ENCODE data around the gene EPHA5. TPM values are rescaled to one million over a fixed set of nuclear protein-coding genes. Genes with fewer than 3 reads are reported as not detected.

Gene EPHA5
- polyA plus RNA-seq, 1 experiment, result 2.8 TPM

GRCh38 chr4:65521666-65522065, 148.6 kb downstream of the EPHA5 start:
- Histone ChIP-seq H3K36me3 (ENCODE audit: control insufficient read depth, insufficient read depth, low read length) (no peaks in the 10 kb centered on the region), H3K4me3 (ENCODE audit: low read depth, low read length) (no peak overlapping the region), H3K27me3 (ENCODE audit: control insufficient read depth, insufficient read depth, low read length) (no peaks in the 10 kb centered on the region)
- ChIA-PET POLR2A (no interaction called here), CTCF (no interaction called here)
- TF ChIP-seq CTCF (IDR thresholded peaks at IDR 0.05; ENCODE audit: insufficient read depth, low read depth, low read length), result no peak
- DNase-seq (ENCODE audit: low read depth), result no peak

GRCh38 chr4:65515646-65516045, 154.6 kb downstream of the EPHA5 start:
- Histone ChIP-seq H3K36me3 (ENCODE audit: control insufficient read depth, insufficient read depth, low read length) (no peaks in the 10 kb centered on the region), H3K4me3 (ENCODE audit: low read depth, low read length) (no peak overlapping the region), H3K27me3 (ENCODE audit: control insufficient read depth, insufficient read depth, low read length) (no peaks in the 10 kb centered on the region)
- ChIA-PET POLR2A (no interaction called here), CTCF (interaction anchor here (1.1 kb wide), 1 partner anchor 15 kb away, joined by 3 read pairs; no protein-coding TSS in a partner anchor)
- no peak for TF ChIP-seq CTCF (IDR thresholded peaks at IDR 0.05; ENCODE audit: insufficient read depth, low read depth, low read length)
- no peak for DNase-seq (ENCODE audit: low read depth)

GRCh38 chr4:65510976-65511375, 159.3 kb downstream of the EPHA5 start:
- CTCF ChIA-PET, result no interaction called here
- H3K4me3 ChIP-seq (ENCODE audit: low read depth, low read length), result no peak overlapping the region
- POLR2A ChIA-PET, result no interaction called here
- H3K36me3 ChIP-seq (ENCODE audit: control insufficient read depth, insufficient read depth, low read length), result no peaks in the 10 kb centered on the region
- DNase-seq (ENCODE audit: low read depth), result no peak
- TF ChIP-seq CTCF (IDR thresholded peaks at IDR 0.05; ENCODE audit: insufficient read depth, low read depth, low read length), result no peak
- H3K27me3 ChIP-seq (ENCODE audit: control insufficient read depth, insufficient read depth, low read length), result no peaks in the 10 kb centered on the region

GRCh38 chr4:65508168-65508567, 162.1 kb downstream of the EPHA5 start:
- TF ChIP-seq CTCF (IDR thresholded peaks at IDR 0.05; ENCODE audit: insufficient read depth, low read depth, low read length), result no peak
- ChIA-PET POLR2A (no interaction called here), CTCF (no interaction called here)
- H3K4me3 ChIP-seq (ENCODE audit: low read depth, low read length), result no peak overlapping the region
- no peaks in the 10 kb centered on the region for H3K36me3 ChIP-seq (ENCODE audit: control insufficient read depth, insufficient read depth, low read length)
- H3K27me3 ChIP-seq (ENCODE audit: control insufficient read depth, insufficient read depth, low read length), result no peaks in the 10 kb centered on the region
- DNase-seq (ENCODE audit: low read depth), result peak; percentile 58

- peak; percentile 59 for DNase-seq (ENCODE audit: low read depth)
- Histone ChIP-seq H3K4me3 (ENCODE audit: low read depth, low read length) (no peak overlapping the region), H3K36me3 (ENCODE audit: control insufficient read depth, insufficient read depth, low read length) (no peaks in the 10 kb centered on the region), H3K27me3 (ENCODE audit: control insufficient read depth, insufficient read depth, low read length) (no peaks in the 10 kb centered on the region)
- ChIA-PET POLR2A (no interaction called here), CTCF (no interaction called here)
- TF ChIP-seq CTCF (IDR thresholded peaks at IDR 0.05; ENCODE audit: insufficient read depth, low read depth, low read length), result no peak
These were observed 168.1 kb downstream of the EPHA5 start for GRCh38 chr4:65502131-65502701.

Data from BJ (cell line).